Gastroesophageal sphincter (tissue), 4 donors: Measurements from ENCODE around the gene CLCN4. TPM values are rescaled to one million over a fixed set of nuclear protein-coding genes. Genes with fewer than 3 reads are reported as not detected.
A peak's percentile ranks its signal among the peaks of the same experiment; 100 is the strongest.

Experiments used
- ATAC-seq: fragments of 150-250 bp; one replicate; pipeline ENCODE4 v1.9.1; 2016; ENCODE audit warnings: mild to moderate bottlenecking, moderate library complexity
- H3K27ac ChIP-seq, 4 donors: fragments of 200-600 bp; sonication (generic) in 3 of 4; 1 replicate in 3 of 4; 2 replicates in 1 of 4; pipeline ENCODE4 v1.5.1; 2016 to 2019
- H3K27me3 ChIP-seq: fragments of 200-600 bp; sonication (generic); one replicate; pipeline ENCODE4 v1.5.1; 2019
- H3K36me3 ChIP-seq, 2 donors: fragments of 200-600 bp; sonication (generic); one replicate each; pipeline ENCODE4 v1.5.1; 2019; ENCODE audit warnings: control low read depth in 1 of 2
- H3K4me1 ChIP-seq, 3 donors: fragments of 200-600 bp; sonication (generic); 1 replicate in 2 of 3; 2 replicates in 1 of 3; pipeline ENCODE4 v1.5.1; 2016 to 2019; ENCODE audit warnings: control low read depth in 2 of 3
- H3K4me3 ChIP-seq, 2 donors: fragments of 200-600 bp; sonication (generic); one replicate each; pipeline ENCODE4 v1.5.1; 2019; ENCODE audit warnings: mild to moderate bottlenecking in 1 of 2, moderate library complexity in 1 of 2
- H3K9me3 ChIP-seq, 3 donors: fragments of 200-600 bp; sonication (generic); one replicate each; pipeline ENCODE4 v1.5.1; 2017 to 2019; ENCODE audit warnings: control low read depth in 2 of 3
- EP300 ChIP-seq: sonication (generic); formaldehyde crosslinking; IDR thresholded peaks from one replicate; pipeline ENCODE4 v1.6.1; 2017; ENCODE audit warnings: antibody characterized with exemption, mild to moderate bottlenecking
- POLR2A ChIP-seq, 2 donors: fragments of 450-650 bp; IDR thresholded peaks; one replicate each; pipeline ENCODE4 v1.6.1; 2017; ENCODE audit warnings: antibody characterized with exemption in 2 of 2, mild to moderate bottlenecking in 2 of 2, moderate library complexity in 1 of 2
- POLR2AphosphoS5 ChIP-seq: sonication (generic); formaldehyde crosslinking; IDR thresholded peaks from one replicate; pipeline ENCODE4 v1.6.1; 2017; ENCODE audit warnings: antibody characterized with exemption
- WGBS, 2 donors: methylation state at CpG; one replicate each; pipeline ENCODE4 v1.1.5; 2018; ENCODE audit warnings: low coverage in 1 of 2; 5-methylcytosine and 5-hydroxymethylcytosine counted together
- total RNA-seq, 4 donors: library from RNA; depleted of rRNA; stranded (reverse); fragments of >200 nt; gene quantifications; one replicate each; pipeline ENCODE4 v1.1.0, GENCODE V29; 2016
- TF ChIP-seq, protein P1 (sequence below), 4 experiments: fragments of 200-600 bp in 2 of 4; fragments of 450-650 bp in 2 of 4; sonication (generic) in 1 of 4; IDR thresholded peaks; one replicate each; pipeline ENCODE4 v1.5.1; 2017 to 2019; ENCODE audit warnings: antibody characterized with exemption in 4 of 4, mild to moderate bottlenecking in 2 of 4, moderate library complexity in 2 of 4

The CLCN4 gene
- total RNA-seq, 4 donors from 2014 or later = 0.16 to 2.3 (median 2.0) TPM

DNA sequence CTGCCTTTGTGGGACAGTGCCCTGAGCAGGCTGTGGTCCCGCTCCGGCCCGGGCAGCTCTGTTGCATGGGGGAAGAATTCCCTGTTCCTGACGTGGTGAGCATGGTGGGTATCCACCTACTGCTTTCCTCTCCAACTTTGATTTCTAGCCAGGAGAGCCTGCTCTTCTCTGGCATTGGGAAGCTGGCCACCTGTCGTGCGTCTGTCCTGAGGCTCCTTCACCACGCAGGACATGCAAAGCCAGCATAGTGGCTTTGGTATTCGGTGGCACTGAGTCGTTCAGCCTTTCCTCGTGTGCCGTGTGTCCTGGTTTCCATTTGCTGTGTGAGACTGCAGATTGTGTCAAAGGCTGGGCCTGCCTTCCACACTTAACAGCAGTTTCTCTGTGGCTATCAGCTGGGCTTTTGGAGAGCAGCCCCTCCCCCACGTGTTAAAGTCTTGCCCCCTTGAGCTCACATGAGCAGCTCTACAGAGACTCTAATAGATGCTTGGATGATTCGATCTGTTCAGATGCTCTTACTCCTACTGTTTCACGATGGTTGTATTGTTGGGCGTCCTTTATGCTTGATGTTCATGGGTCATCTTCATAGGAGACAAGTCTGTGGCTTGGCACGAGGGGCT, 46.3 kb upstream of the CLCN4 start:
- no peak for ATAC-seq
- Histone ChIP-seq H3K27ac (peak overlapping the region; percentile 30 to 81 (median 74)), H3K4me1 (peaks cover 0 to 80% (median 9%) of the 10 kb centered on the region in 3 donors), H3K36me3 (no peaks in the 10 kb centered on the region), H3K9me3 (no peaks in the 10 kb centered on the region), H3K27me3 (no peaks in the 10 kb centered on the region), H3K4me3 (no peak overlapping the region)
- TF ChIP-seq EP300 (no peak), POLR2AphosphoS5 (no peak), POLR2A (IDR thresholded peaks at IDR 0.05) (no peak)
- TF ChIP-seq, protein P1, sequence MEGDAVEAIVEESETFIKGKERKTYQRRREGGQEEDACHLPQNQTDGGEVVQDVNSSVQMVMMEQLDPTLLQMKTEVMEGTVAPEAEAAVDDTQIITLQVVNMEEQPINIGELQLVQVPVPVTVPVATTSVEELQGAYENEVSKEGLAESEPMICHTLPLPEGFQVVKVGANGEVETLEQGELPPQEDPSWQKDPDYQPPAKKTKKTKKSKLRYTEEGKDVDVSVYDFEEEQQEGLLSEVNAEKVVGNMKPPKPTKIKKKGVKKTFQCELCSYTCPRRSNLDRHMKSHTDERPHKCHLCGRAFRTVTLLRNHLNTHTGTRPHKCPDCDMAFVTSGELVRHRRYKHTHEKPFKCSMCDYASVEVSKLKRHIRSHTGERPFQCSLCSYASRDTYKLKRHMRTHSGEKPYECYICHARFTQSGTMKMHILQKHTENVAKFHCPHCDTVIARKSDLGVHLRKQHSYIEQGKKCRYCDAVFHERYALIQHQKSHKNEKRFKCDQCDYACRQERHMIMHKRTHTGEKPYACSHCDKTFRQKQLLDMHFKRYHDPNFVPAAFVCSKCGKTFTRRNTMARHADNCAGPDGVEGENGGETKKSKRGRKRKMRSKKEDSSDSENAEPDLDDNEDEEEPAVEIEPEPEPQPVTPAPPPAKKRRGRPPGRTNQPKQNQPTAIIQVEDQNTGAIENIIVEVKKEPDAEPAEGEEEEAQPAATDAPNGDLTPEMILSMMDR (IDR thresholded peaks at IDR 0.05) = no peak
- WGBS, 2 donors = 73% methylated on average over 13 of the region's 16 CpGs; no CpG with 5 or more reads in 1 of the 2 donors

DNA sequence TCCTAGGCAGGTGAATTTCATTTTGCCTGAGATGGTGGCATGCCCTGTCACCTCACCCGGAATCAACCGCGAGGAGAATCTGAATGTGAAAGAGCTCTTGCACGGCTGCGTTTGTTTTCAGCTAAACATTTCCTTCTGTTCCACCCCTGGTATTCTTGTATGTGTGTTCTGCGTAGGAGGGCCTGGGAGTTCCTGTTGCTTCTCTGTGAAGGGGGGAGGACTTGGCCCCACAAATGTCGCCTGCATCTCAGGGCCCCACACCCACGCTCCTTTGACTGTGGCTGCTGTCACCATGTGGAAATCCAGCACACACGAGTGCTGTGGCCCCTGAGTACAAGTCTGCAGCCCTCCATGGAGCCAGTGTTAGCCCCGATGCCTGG, 45.8 kb upstream of the CLCN4 start:
- Histone ChIP-seq H3K4me3 (no peak overlapping the region), H3K9me3 (no peaks in the 10 kb centered on the region), H3K4me1 (peaks cover 0 to 75% (median 9%) of the 10 kb centered on the region in 3 donors)

DNA sequence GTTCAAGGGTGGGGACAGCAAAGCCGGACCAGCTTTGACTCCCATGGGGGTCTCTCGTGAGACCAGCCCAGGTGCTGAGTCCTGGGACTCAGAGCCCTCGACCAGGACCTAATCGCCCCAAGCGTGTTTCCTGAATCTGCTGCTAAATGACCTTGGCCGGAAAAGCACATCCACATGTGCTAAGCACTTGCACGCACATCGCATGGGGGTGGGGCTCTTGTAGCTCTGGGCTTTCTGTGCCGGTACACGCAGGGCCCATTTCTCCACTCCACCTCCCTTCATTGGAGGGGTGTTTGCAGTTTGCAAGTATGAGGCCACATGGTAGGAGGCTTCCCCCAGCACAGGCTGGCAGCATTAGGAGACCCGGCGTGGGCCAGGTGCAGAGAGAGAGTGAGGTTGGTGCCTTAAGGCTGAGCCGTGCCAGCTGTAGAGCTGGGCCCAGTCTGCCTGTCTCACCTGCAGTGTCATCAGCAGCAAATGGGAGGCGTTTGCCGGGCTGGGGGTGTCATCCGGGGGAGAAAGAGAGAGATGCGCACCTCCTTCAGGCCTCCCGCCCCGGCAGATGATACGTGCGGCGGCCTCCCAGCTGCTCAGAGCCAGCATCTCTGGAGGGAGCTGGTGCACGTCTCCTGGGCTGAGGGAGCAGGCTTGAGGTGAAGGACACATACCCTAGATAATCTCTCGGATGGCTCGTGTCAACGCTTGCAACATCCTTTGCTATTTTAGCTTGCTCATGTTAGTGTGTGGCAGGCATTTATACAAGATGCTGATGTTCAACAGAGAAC, 45.2 kb upstream of the CLCN4 start:
- no peaks in the 10 kb centered on the region for H3K27me3 ChIP-seq
- no peak overlapping the region for H3K4me3 ChIP-seq
- peak; percentile 25 for ATAC-seq
- H3K9me3 ChIP-seq = no peaks in the 10 kb centered on the region
- TF ChIP-seq, protein P1 (IDR thresholded peaks at IDR 0.05) = no peak
- TF ChIP-seq POLR2AphosphoS5 = no peak
- TF ChIP-seq EP300 = no peak
- no peak for TF ChIP-seq POLR2A (IDR thresholded peaks at IDR 0.05)
- peaks cover 0 to 1% of the 10 kb centered on the region in 2 donors for H3K36me3 ChIP-seq
- 40% methylated on average over 3 of the region's 26 CpGs; no CpG with 5 or more reads in 1 of the 2 donors for WGBS, 2 donors
- H3K27ac ChIP-seq = peak overlapping the region; percentile 69 to 81 (median 74)
- peaks cover 0 to 69% (median 9%) of the 10 kb centered on the region in 3 donors for H3K4me1 ChIP-seq

More for the DNA sequence above, 45.8 kb upstream of the CLCN4 start:
- Histone ChIP-seq H3K27ac (peak overlapping the region; percentile 30 to 81 (median 74)), H3K36me3 (no peaks in the 10 kb centered on the region), H3K27me3 (no peaks in the 10 kb centered on the region)
- TF ChIP-seq EP300 (no peak), POLR2AphosphoS5 (no peak), POLR2A (IDR thresholded peaks at IDR 0.05) (no peak)
- TF ChIP-seq, protein P1 (IDR thresholded peaks at IDR 0.05) = no peak
- WGBS, 2 donors = 67% methylated on average over 5 of the region's 10 CpGs; no CpG with 5 or more reads in 1 of the 2 donors
- ATAC-seq = no peak

DNA sequence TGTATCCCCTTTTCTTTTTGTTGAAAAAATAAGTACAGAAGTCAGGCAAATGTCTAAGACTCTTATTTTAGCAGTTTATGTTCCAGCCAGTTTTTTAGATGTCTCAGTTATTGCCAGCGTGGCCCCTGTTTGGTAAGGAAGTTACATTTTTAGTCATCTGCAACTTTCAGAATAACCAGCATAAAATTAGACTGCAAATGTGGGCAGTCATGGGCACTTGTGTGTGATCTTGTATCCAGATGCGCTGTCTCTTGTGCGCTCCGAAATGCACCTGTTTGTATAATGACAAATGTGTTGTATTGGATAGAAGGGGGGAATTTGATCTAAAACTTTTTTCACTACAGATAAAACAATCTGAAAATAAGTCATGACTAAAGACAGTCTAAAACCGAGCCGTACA, 44.3 kb upstream of the CLCN4 start:
- TF ChIP-seq, protein P1 (IDR thresholded peaks at IDR 0.05) = no peak
- TF ChIP-seq POLR2AphosphoS5 (no peak), POLR2A (IDR thresholded peaks at IDR 0.05) (no peak), EP300 (no peak)
- H3K4me1 ChIP-seq = peaks cover 0 to 59% (median 8%) of the 10 kb centered on the region in 3 donors
- no peak overlapping the region for H3K4me3 ChIP-seq
- H3K27ac ChIP-seq = peak overlapping the region in 3 of 4 donors; percentile 73 to 81 (median 76)
- no peaks in the 10 kb centered on the region for H3K9me3 ChIP-seq
- WGBS, 2 donors = 79 to 81% methylated on average over 4 to 5 of the region's 6 CpGs
- H3K27me3 ChIP-seq = no peaks in the 10 kb centered on the region
- ATAC-seq = no peak
- H3K36me3 ChIP-seq = peaks cover 0 to 11% of the 10 kb centered on the region in 2 donors
